Smooth muscle cell (in vitro differentiated cells): ENCODE data around the gene GFPT2. TPM values are rescaled to one million over a fixed set of nuclear protein-coding genes. Genes with fewer than 3 reads are reported as not detected.

Source experiments
- DNase-seq: peaks from one replicate; lab custom pipeline; 2025; ENCODE audit not compliant: unreplicated experiment; lab: John Stamatoyannopoulos, UW
- H2AFZ ChIP-seq: fragments of 200-600 bp; sonication (generic); 2 replicates; pipeline ENCODE4 v1.6.0; 2016; ENCODE audit warnings: antibody characterized with exemption, low read depth, mild to moderate bottlenecking
- H3F3A ChIP-seq: fragments of 200-600 bp; sonication (generic); 2 replicates; pipeline ENCODE4 v1.6.0; 2017; ENCODE audit warnings: antibody characterized with exemption, low read depth
- H3K27ac ChIP-seq: fragments of 200-600 bp; sonication (generic); 2 replicates; pipeline ENCODE4 v1.5.1; 2016; ENCODE audit warnings: low read depth, mild to moderate bottlenecking
- H3K27me3 ChIP-seq: fragments of 200-600 bp; sonication (generic); 2 replicates; pipeline ENCODE4 v1.6.1; 2016; ENCODE audit warnings: low read depth, mild to moderate bottlenecking
- H3K36me3 ChIP-seq: fragments of 200-600 bp; sonication (generic); 2 replicates; pipeline ENCODE4 v1.5.1; 2016; ENCODE audit warnings: low read depth
- H3K4me1 ChIP-seq: fragments of 200-600 bp; sonication (generic); 2 replicates; pipeline ENCODE4 v1.5.1; 2016; ENCODE audit warnings: low read depth
- H3K4me2 ChIP-seq: fragments of 200-600 bp; sonication (generic); 2 replicates; pipeline ENCODE4 v1.6.0; 2016; ENCODE audit warnings: mild to moderate bottlenecking
- H3K4me3 ChIP-seq: fragments of 200-600 bp; sonication (generic); 2 replicates; pipeline ENCODE4 v1.5.1; 2016; ENCODE audit warnings: mild to moderate bottlenecking
- H3K79me2 ChIP-seq: fragments of 200-600 bp; sonication (generic); 2 replicates; pipeline ENCODE4 v1.6.0; 2016; ENCODE audit warnings: low read depth, mild to moderate bottlenecking
- H3K9ac ChIP-seq: fragments of 200-600 bp; sonication (generic); 2 replicates; pipeline ENCODE4 v1.6.0; 2016; ENCODE audit warnings: low read depth
- H3K9me3 ChIP-seq: fragments of 200-600 bp; sonication (generic); replicated peaks from 2 replicates; pipeline ENCODE4 v1.5.1; 2016; ENCODE audit warnings: low read depth
- H4K20me1 ChIP-seq: fragments of 200-600 bp; sonication (generic); 2 replicates; pipeline ENCODE4 v1.6.0; 2016; ENCODE audit warnings: low read depth
- WGBS: methylation state at CpG from one replicate; pipeline ENCODE4 v1.1.7; 2016; ENCODE audit warnings: low lambda C conversion rate; 5-methylcytosine and 5-hydroxymethylcytosine counted together
- polyA plus RNA-seq: library from polyadenylated mRNA; unstranded; fragments of >200 nt; fragmentation: Nextera tagmentation; extraction: Ambion mirVana; gene quantifications from 2 replicates; pipeline ENCODE4 v1.2.1, GENCODE V29; 2016
- total RNA-seq: library from RNA; depleted of rRNA; stranded (reverse); fragments of >200 nt; gene quantifications from 2 replicates; pipeline ENCODE4 v1.2.3, GENCODE V29; 2014
- TF ChIP-seq, protein P1 (sequence below): fragments of 200-600 bp; sonication (generic); IDR thresholded peaks from 2 replicates; pipeline ENCODE4 v1.5.1; 2017; ENCODE audit warnings: borderline replicate concordance, mild to moderate bottlenecking, antibody characterized with exemption; ENCODE audit not compliant: insufficient read depth, poor library complexity, severe bottlenecking

The GFPT2 gene
- total and polyA plus RNA-seq, 2 experiments from 2014 or later, result 137 to 243 TPM

DNA sequence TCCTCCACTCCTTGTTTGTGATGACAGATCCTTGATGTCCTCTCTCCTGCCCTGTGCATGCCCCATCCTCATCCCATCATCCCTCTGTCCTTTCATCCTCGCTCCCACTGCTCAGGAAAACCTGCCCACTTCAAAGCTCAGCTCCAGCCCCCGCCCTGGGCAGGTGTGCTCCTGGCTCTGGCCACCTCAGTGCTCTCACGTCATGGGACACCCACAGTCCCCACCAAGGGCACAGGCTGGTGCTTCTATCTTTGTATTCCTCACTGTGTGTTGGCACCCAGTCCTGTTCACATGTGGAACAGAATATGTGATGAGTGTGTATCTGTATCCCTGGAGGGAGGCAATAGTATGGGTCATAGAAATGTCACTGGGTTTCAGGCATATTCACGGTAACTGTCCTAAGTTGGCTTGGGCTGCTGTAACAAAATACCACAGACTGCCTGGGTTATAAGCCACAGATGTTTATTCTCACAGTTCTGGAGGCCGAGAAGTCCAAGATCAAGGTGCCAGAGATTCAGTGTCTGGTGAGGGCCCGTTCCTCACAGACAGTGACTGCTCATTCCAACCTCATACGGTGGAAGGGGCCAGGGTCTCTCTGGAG is 13.5 kb downstream of the GFPT2 start:
- H3F3A ChIP-seq, result peaks cover 43% of the 10 kb centered on the region
- no peaks in the 10 kb centered on the region for H3K27me3 ChIP-seq
- H3K9me3 ChIP-seq, result no peaks in the 10 kb centered on the region
- no peak overlapping the region for H3K4me3 ChIP-seq
- peak overlapping the region; percentile 26 for H3K4me2 ChIP-seq
- DNase-seq, result no peak
- no peak overlapping the region for H3K9ac ChIP-seq
- peaks cover 26% of the 10 kb centered on the region for H3K4me1 ChIP-seq
- TF ChIP-seq, protein P1, sequence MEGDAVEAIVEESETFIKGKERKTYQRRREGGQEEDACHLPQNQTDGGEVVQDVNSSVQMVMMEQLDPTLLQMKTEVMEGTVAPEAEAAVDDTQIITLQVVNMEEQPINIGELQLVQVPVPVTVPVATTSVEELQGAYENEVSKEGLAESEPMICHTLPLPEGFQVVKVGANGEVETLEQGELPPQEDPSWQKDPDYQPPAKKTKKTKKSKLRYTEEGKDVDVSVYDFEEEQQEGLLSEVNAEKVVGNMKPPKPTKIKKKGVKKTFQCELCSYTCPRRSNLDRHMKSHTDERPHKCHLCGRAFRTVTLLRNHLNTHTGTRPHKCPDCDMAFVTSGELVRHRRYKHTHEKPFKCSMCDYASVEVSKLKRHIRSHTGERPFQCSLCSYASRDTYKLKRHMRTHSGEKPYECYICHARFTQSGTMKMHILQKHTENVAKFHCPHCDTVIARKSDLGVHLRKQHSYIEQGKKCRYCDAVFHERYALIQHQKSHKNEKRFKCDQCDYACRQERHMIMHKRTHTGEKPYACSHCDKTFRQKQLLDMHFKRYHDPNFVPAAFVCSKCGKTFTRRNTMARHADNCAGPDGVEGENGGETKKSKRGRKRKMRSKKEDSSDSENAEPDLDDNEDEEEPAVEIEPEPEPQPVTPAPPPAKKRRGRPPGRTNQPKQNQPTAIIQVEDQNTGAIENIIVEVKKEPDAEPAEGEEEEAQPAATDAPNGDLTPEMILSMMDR, result no peak
- H3K79me2 ChIP-seq, result peaks cover 70% of the 10 kb centered on the region
- peaks cover 65% of the 10 kb centered on the region for H4K20me1 ChIP-seq
- H2AFZ ChIP-seq, result no peak overlapping the region
- peak overlapping the region; percentile 53 for H3K27ac ChIP-seq
- WGBS, result 48% methylated on average over 7 of the region's 7 CpGs
- no peaks in the 10 kb centered on the region for H3K36me3 ChIP-seq

DNA sequence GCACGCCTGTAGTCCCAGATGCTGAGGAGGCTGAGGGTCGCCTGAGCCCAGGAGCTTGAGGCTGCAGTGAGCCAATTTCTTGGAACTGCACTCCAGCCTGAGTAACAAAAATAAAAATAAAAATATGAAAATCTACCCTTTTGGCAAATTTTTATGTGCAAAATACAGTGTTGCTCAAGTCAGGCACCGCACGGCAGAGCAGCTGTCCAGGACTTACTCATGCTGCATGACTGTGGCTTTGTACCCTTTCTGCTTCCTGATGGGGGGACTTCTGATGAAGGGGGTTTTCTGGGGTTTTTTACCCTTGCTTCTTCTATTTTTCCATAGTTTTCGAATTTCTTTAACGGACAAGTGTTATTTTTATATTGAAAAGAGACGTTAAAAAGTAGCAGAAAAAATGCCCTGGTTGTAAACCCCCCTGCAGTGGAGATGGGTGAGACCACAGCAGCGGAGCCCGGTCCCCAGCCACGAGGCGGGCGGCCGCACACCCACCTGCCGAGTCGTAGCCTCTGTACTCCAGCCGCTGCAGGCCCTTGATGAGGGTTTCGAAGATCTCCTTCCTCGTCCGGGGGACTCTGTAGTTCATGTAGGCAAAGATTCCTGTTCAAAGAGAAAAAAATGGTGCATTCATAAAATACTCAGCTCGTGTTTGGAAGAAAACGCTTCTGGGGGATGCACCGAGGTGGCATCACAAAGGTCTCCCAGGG is 15.0 kb downstream of the GFPT2 start:
- 92% methylated on average over 22 of the region's 22 CpGs for WGBS
- Histone ChIP-seq H3F3A (peaks cover 47% of the 10 kb centered on the region), H2AFZ (no peak overlapping the region), H3K36me3 (no peaks in the 10 kb centered on the region), H4K20me1 (peaks cover 50% of the 10 kb centered on the region), H3K4me1 (peaks cover 12% of the 10 kb centered on the region), H3K9me3 (no peaks in the 10 kb centered on the region), H3K27ac (peak overlapping the region; percentile 31), H3K4me3 (no peak overlapping the region), H3K4me2 (no peak overlapping the region), H3K27me3 (no peaks in the 10 kb centered on the region), H3K79me2 (peaks cover 56% of the 10 kb centered on the region), H3K9ac (no peak overlapping the region)
- TF ChIP-seq, protein P1, result no peak
- DNase-seq, result no peak

DNA sequence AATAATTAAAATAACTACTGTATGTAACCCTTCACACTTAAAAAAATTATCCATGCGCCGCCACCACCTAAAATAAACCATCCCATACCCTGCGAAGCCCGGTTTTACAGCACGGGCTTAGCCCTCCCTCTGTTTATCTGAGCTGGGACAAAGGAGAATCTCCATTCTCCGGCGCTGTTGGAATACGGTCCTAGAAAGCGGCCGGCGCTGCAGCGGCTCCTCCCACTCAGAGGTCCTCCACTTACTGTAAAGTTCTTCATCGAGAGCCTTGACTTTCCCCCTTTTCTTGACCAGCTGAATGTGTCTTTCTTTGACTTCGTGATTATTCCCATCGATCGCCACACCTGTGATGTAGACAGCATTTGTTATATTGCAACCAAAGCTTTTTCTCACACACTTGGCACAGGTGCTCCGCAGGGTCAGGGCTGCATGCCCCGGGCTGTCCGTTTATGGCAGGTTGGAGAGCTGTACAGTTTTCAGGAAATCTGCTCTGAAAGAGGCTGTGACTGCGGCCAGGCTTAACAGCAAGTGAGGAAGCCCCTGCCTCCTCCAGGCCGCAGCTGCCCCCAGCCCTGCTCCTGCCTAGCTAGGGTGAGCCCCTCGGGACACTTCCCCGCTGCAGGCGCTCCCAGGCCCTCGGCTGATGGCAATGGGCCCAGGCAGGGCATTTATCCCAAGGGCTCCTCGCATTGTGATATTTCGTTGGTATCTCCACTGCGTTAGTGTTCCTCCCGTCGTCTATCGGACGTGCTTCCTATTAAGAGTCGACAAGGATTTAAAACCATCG is 16.7 kb downstream of the GFPT2 start:
- WGBS, result 91% methylated on average over 34 of the region's 34 CpGs
- no peaks in the 10 kb centered on the region for H3K27me3 ChIP-seq
- peaks cover 39% of the 10 kb centered on the region for H3K79me2 ChIP-seq
- no peak overlapping the region for H3K4me3 ChIP-seq
- DNase-seq, result no peak
- peaks cover 16% of the 10 kb centered on the region for H3K4me1 ChIP-seq
- TF ChIP-seq, protein P1, result no peak
- H3K4me2 ChIP-seq, result no peak overlapping the region
- peaks cover 33% of the 10 kb centered on the region for H4K20me1 ChIP-seq
- peaks cover 53% of the 10 kb centered on the region for H3F3A ChIP-seq
- no peaks in the 10 kb centered on the region for H3K9me3 ChIP-seq
- no peak overlapping the region for H2AFZ ChIP-seq
- H3K36me3 ChIP-seq, result no peaks in the 10 kb centered on the region
- H3K9ac ChIP-seq, result no peak overlapping the region
- H3K27ac ChIP-seq, result peak overlapping the region; percentile 89
